AG10803 (cell line): ENCODE measurements around the gene LRRD1.

Experiments used
- DNase-seq: peaks from one replicate; pipeline ENCODE4 v3.0.0; 2010; ENCODE audit warnings: low read depth
- H3K4me3 ChIP-seq: 2 replicates; pipeline ENCODE4 v1.5.1; 2011; ENCODE audit warnings: mild to moderate bottlenecking, low read length, control low read depth
- TF ChIP-seq, protein P1 (sequence below): conservative IDR thresholded peaks from 2 replicates; pipeline ENCODE4 v1.5.1; 2011; ENCODE audit warnings: mild to moderate bottlenecking, low read length, control low read depth, inconsistent platforms

The LRRD1 gene

DNA sequence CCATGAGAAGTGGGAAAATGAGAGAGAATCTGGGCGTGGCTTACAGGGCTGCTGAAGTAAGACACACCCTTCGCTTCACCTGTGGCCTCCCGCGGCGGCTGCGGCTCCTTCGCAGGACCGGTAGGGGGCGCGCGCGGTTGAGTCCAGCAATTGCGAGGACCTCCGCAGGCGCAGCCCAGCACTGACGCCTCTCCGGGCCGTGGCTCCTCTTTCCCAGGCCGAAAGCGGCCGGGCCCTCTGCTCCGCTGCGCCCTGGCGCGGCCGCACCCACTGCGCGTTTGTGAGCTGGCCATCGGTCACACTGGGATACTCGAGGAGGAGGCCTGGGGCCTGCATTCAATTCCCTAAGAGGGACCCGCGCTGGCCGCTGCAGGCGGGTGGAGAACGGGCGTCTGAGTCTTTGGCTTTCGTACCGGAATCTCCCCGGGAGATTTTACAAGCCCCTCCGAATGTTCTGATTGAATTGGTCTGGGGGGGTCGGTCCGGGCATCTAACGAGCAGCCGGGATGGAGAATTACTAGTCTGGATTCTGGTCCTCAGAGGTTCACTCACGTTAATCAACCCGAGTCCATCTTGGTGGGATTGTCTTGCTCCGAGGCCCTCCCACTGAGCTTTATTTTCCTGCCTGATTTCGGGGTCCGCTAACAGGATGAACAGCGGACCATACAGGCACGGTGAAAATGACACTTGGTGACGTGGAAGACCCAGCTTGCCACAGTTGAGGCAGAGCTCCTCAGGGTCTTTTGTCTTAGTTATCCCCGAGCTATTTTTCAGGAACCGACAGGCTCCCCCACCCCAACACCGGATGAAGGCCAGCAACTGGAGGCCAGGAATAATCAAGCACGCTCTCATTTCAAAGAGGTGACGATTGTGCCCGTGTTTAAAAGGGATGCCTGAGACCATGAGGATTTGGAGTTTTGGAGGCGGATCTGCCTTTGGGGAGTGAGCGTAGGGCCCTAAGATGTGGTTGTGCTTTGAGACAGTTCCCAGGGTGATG lies at the start of gene LRRD1:
TSS of gene LRRD1 (minus strand) at position 215 of the 997 bp plus-strand sequence. CDS start 13,940 bp downstream, outside the sequence.
- peak within 1 kb of the TSS; percentile 55 for H3K4me3 ChIP-seq
- TF ChIP-seq, protein P1, sequence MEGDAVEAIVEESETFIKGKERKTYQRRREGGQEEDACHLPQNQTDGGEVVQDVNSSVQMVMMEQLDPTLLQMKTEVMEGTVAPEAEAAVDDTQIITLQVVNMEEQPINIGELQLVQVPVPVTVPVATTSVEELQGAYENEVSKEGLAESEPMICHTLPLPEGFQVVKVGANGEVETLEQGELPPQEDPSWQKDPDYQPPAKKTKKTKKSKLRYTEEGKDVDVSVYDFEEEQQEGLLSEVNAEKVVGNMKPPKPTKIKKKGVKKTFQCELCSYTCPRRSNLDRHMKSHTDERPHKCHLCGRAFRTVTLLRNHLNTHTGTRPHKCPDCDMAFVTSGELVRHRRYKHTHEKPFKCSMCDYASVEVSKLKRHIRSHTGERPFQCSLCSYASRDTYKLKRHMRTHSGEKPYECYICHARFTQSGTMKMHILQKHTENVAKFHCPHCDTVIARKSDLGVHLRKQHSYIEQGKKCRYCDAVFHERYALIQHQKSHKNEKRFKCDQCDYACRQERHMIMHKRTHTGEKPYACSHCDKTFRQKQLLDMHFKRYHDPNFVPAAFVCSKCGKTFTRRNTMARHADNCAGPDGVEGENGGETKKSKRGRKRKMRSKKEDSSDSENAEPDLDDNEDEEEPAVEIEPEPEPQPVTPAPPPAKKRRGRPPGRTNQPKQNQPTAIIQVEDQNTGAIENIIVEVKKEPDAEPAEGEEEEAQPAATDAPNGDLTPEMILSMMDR = peak; percentile 83

DNA sequence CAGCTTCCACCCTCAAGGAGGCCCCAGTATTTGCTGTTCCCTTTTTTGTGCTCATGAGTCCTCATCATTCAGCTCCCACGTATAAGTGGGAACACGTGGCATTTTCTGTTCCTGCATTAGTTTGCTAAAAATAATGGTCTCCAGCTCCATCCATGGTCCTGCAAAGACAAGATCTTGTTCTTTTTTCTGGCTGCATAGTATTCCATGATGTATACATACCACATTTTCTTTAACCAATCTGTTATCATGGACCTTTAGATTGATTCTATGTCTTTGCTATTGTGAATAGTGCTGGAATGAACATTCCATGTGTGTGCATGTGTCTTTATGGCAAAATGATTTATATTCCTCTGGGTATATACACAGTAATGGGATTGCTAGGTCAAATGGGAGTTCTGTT lies 49.8 kb upstream of the LRRD1 start:
- TF ChIP-seq, protein P1 = no peak
- no peak for DNase-seq
- no peak overlapping the region for H3K4me3 ChIP-seq

More for the DNA sequence above, at the start of gene LRRD1:
- DNase-seq = peak; percentile 81

DNA sequence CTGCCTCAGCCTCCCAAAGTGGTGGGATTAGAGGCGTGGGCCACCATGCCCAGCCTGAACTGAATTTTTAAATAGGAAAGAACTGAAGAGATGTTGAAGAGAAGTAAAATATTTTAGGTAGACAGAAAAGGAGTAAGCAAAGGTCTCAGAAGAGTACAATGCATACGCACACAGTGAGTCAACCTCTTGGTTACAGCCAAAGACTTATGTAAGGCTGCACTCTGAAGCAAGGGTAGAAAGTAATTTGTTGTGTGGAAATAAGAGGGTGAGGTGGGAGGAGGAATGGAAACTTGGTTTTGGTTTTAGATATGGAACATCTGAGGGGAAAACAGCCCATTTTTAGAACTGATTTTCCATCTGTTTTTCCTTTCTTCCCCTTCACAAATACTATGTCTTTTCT lies 49.2 kb upstream of the LRRD1 start:
- no peak for DNase-seq
- no peak overlapping the region for H3K4me3 ChIP-seq
- TF ChIP-seq, protein P1 = no peak

DNA sequence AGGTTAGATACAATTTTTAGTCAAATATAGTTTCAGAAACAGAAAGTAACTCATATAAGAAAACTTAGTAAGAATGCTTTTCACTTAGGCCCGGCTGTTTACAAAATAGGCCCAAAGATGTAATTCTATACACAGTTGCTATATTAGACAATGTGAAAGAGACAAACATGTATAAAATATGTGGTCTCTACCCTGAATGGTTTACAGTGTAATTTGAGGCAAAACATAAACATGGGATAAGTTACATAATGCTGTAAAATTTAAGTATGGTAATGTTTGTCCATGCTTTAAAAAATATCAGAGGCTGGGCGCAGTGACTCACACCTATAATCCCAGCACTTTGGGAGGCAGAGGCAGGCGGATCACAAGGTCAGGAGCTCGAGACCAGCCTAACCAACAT lies 48.0 kb upstream of the LRRD1 start:
- TF ChIP-seq, protein P1 = no peak
- H3K4me3 ChIP-seq = no peak overlapping the region
- no peak for DNase-seq

DNA sequence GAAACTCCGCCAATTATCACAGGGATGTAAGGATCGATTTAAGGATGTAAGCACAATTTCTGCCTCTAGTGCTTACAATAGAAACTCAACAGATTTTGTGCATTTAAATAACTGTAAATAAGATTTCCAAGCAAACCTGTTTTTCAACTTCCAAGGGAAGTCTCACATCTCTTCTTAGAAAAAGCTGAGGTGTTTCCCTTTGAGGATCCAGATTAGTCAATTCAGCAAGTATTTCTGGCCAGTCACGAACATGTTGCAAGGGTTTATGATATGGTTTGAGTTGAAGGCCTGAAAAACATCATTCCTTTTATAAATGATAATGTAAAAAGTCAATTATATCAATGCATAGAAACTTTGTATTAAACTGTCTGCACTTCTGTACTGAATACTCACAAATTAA lies 42.8 kb upstream of the LRRD1 start:
- H3K4me3 ChIP-seq = no peak overlapping the region
- DNase-seq = no peak
- TF ChIP-seq, protein P1 = no peak

DNA sequence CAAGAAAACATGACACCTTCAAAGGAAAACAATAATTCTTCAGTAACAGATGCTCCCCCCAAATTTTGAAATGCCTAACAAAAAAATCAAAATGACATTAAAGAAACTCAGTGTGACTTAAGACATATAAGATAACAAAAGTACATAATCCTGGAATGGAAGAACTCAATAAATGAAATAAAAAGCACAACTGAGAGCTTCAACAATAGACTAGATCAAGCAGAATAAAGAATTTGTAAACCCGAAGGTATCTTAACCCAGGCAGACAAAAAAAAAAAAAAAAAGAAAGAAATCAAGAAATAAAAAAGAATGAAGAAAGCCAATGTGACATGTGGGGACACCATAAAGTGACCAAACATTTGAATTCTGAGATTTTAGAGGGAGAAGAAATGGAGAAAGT lies 27.7 kb upstream of the LRRD1 start:
- no peak overlapping the region for H3K4me3 ChIP-seq
- no peak for DNase-seq
- TF ChIP-seq, protein P1 = no peak

DNA sequence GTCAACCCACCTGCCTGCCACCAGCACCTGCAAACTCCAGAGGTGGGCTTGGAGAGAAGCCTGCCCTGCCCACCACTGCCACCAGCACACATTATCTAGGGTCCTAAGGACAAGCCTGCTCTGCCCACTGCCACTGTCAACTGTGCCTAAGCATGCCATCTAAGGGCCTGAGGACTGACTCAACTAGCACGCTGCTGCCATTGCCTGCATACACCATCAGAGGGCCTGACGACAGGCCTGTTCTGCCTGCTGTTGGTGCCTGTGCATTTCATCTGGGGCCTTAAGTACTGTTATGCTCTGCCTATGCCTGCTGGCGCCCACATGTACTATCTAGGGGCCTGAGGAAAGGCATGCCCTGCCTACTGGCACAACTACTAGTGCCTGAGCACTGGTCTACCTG lies 27.0 kb upstream of the LRRD1 start:
- DNase-seq = no peak
- H3K4me3 ChIP-seq = no peak overlapping the region
- TF ChIP-seq, protein P1 = no peak
